Caco-2 (cell line): ENCODE measurements around the gene PCDHGA9. TPM values are rescaled to one million over a fixed set of nuclear protein-coding genes. Genes with fewer than 3 reads are reported as not detected.

ENCODE experiments used
- BruUV-seq: library from RNA; stranded (reverse); fragments of 400-500 nt; replicated peaks from 2 replicates; lab custom pipeline; 2021; lab: Mats Ljungman, UMichigan
- CTCF ChIA-PET: fragments of 300-600 bp; sonication (Branson Sonifier 250); formaldehyde crosslinking; loops from one replicate; lab custom pipeline; 2022; ENCODE audit warnings: antibody characterized with exemption; lab: Charles Lee
- POLR2A ChIA-PET: fragments of 300-600 bp; sonication (Branson Sonifier 250); formaldehyde crosslinking; loops from one replicate; lab custom pipeline; 2022; ENCODE audit warnings: antibody characterized with exemption; lab: Charles Lee
- DNase-seq, 2 experiments: peaks; one replicate each; pipeline versions ENCODE4 v3.0.0 to v3.0.0-alpha.2; 2020 to 2022
- H3K27me3 ChIP-seq: replicated peaks from 2 replicates; pipeline ENCODE4 v1.6.0; 2011; ENCODE audit warnings: low read length; ENCODE audit not compliant: control insufficient read depth, insufficient read depth
- H3K36me3 ChIP-seq: 2 replicates; pipeline ENCODE4 v1.5.1; 2011; ENCODE audit warnings: low read length; ENCODE audit not compliant: control insufficient read depth, insufficient read depth
- H3K4me1 ChIP-seq: fragments of 250-450 bp; sonication (Bioruptor Pico); 2 replicates; pipeline ENCODE4 v1.5.1; 2020; ENCODE audit warnings: mild to moderate bottlenecking
- H3K4me3 ChIP-seq: 2 replicates; pipeline ENCODE4 v1.5.1; 2011; ENCODE audit warnings: low read depth, mild to moderate bottlenecking, control low read depth, low read length
- H3K9me3 ChIP-seq: fragments of 250-450 bp; sonication (Bioruptor Pico); 2 replicates; pipeline ENCODE4 v1.5.1; 2020; ENCODE audit warnings: mild to moderate bottlenecking, moderate library complexity
- H3K27ac Mint-ChIP-seq: one replicate; pipeline ENCODE4 v1.8.0; 2022; ENCODE audit warnings: mixed read lengths; ENCODE audit not compliant: unreplicated experiment
- H3K27me3 Mint-ChIP-seq: one replicate; pipeline ENCODE4 v1.8.0; 2022; ENCODE audit warnings: mixed read lengths; ENCODE audit not compliant: insufficient read depth, unreplicated experiment
- H3K36me3 Mint-ChIP-seq: one replicate; pipeline ENCODE4 v1.8.0; 2022; ENCODE audit warnings: mild to moderate bottlenecking, mixed read lengths; ENCODE audit not compliant: insufficient read depth, unreplicated experiment
- H3K4me1 Mint-ChIP-seq: one replicate; pipeline ENCODE4 v1.8.0; 2022; ENCODE audit warnings: low read depth, mixed read lengths; ENCODE audit not compliant: unreplicated experiment
- H3K4me3 Mint-ChIP-seq: one replicate; pipeline ENCODE4 v1.8.0; 2022; ENCODE audit warnings: mild to moderate bottlenecking, moderate library complexity, mixed read lengths; ENCODE audit not compliant: unreplicated experiment
- H3K9me3 Mint-ChIP-seq: one replicate; pipeline ENCODE4 v1.8.0; 2022; ENCODE audit warnings: mixed read lengths; ENCODE audit not compliant: unreplicated experiment
- intact Hi-C: fragments of 100-400 bp; cut with micrococcal nuclease; formaldehyde crosslinking; loops from one replicate; pipeline ENCODE4 v1.10.0; 2022; ENCODE audit not compliant: unreplicated experiment
- total RNA-seq: library from RNA; stranded (reverse); gene quantifications from 2 replicates; pipeline ENCODE4 v1.2.3, GENCODE V29; 2022
- TF ChIP-seq, protein P1 (sequence below), 2 experiments: fragments of 200-600 bp in 1 of 2; IDR thresholded peaks; 1 replicate in 1 of 2; 2 replicates in 1 of 2; pipeline versions ENCODE4 v1.5.1 to v1.8.0; 2011 to 2022; ENCODE audit warnings: antibody characterized with exemption in 1 of 2, control low read depth in 1 of 2, inconsistent platforms in 1 of 2, low read depth in 1 of 2, low read length in 1 of 2, mild to moderate bottlenecking in 1 of 2, moderate library complexity in 1 of 2; ENCODE audit not compliant: insufficient read depth in 1 of 2, severe bottlenecking in 1 of 2, unreplicated experiment in 1 of 2

Gene PCDHGA9
- total RNA-seq, 1 experiment from 2014 or later: 2.8 TPM

DNA sequence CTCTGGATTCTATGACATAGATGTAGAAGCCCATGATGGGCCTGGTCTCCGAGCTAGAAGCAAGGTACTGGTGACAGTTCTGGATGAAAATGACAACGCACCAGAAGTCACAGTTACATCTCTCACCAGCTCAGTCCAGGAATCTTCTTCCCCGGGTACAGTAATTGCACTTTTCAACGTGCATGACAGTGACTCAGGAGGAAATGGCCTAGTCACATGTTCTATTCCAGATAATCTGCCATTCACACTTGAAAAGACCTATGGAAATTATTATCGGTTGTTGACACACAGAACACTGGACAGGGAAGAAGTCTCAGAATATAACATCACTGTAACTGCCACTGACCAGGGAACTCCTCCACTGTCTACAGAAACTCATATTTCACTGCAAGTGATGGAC is 46.4 kb upstream of the PCDHGA9 start:
- no peak overlapping the region for H3K4me3 ChIP-seq
- CTCF ChIA-PET: no interaction called here

DNA sequence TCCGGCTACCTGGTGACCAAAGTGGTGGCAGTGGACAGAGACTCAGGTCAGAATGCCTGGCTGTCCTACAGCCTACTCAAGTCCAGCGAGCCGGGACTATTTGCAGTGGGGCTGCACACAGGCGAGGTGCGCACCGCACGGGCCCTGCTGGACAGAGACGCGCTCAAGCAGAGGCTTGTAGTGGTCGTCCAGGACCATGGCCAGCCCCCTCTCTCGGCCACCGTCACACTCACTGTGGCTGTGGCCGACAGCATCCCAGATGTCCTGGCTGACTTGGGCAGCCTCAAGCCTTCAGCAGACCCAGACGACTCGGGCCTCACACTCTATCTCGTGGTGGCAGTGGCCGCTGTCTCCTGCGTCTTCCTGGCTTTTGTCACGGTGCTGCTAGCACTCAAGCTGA is 45.6 kb upstream of the PCDHGA9 start:
- H3K36me3 ChIP-seq: no peaks in the 10 kb centered on the region
- Mint-ChIP-seq H3K36me3 (no peaks in the 10 kb centered on the region), H3K9me3 (peaks cover 10% of the 10 kb centered on the region), H3K27ac (no peak overlapping the region), H3K4me1 (no peaks in the 10 kb centered on the region), H3K27me3 (no peaks in the 10 kb centered on the region), H3K4me3 (no peak overlapping the region)
- BruUV-seq: no TSS peak
- H3K4me3 ChIP-seq: no peak overlapping the region
- no peaks in the 10 kb centered on the region for H3K27me3 ChIP-seq
- CTCF ChIA-PET: no interaction called here
- no peaks in the 10 kb centered on the region; the same call in 1 of the 2 replicates for H3K9me3 ChIP-seq
- H3K4me1 ChIP-seq: no peaks in the 10 kb centered on the region
- POLR2A ChIA-PET: no interaction called here
- intact Hi-C loops: no loop called here
- DNase-seq: no peak
- TF ChIP-seq, protein P1, sequence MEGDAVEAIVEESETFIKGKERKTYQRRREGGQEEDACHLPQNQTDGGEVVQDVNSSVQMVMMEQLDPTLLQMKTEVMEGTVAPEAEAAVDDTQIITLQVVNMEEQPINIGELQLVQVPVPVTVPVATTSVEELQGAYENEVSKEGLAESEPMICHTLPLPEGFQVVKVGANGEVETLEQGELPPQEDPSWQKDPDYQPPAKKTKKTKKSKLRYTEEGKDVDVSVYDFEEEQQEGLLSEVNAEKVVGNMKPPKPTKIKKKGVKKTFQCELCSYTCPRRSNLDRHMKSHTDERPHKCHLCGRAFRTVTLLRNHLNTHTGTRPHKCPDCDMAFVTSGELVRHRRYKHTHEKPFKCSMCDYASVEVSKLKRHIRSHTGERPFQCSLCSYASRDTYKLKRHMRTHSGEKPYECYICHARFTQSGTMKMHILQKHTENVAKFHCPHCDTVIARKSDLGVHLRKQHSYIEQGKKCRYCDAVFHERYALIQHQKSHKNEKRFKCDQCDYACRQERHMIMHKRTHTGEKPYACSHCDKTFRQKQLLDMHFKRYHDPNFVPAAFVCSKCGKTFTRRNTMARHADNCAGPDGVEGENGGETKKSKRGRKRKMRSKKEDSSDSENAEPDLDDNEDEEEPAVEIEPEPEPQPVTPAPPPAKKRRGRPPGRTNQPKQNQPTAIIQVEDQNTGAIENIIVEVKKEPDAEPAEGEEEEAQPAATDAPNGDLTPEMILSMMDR (IDR thresholded peaks at IDR 0.05; ENCODE audit: insufficient read depth in 1 of 2, low read depth in 1 of 2, low read length in 1 of 2, severe bottlenecking in 1 of 2, unreplicated experiment in 1 of 2): no peak

More for the DNA sequence above, 46.4 kb upstream of the PCDHGA9 start:
- POLR2A ChIA-PET: no interaction called here
- peaks cover 10% of the 10 kb centered on the region for H3K9me3 Mint-ChIP-seq
- no peak overlapping the region for H3K4me3 Mint-ChIP-seq
- DNase-seq: no peak
- no peaks in the 10 kb centered on the region for H3K27me3 ChIP-seq
- no peaks in the 10 kb centered on the region for H3K36me3 ChIP-seq
- TF ChIP-seq, protein P1 (IDR thresholded peaks at IDR 0.05; ENCODE audit: insufficient read depth in 1 of 2, low read depth in 1 of 2, low read length in 1 of 2, severe bottlenecking in 1 of 2, unreplicated experiment in 1 of 2): no peak
- intact Hi-C loops: no loop called here
- no peaks in the 10 kb centered on the region for H3K36me3 Mint-ChIP-seq
- BruUV-seq: no TSS peak
- H3K4me1 Mint-ChIP-seq: no peaks in the 10 kb centered on the region
- no peaks in the 10 kb centered on the region; the same call in 1 of the 2 replicates for H3K9me3 ChIP-seq
- no peaks in the 10 kb centered on the region for H3K27me3 Mint-ChIP-seq
- no peak overlapping the region for H3K27ac Mint-ChIP-seq
- H3K4me1 ChIP-seq: no peaks in the 10 kb centered on the region

DNA sequence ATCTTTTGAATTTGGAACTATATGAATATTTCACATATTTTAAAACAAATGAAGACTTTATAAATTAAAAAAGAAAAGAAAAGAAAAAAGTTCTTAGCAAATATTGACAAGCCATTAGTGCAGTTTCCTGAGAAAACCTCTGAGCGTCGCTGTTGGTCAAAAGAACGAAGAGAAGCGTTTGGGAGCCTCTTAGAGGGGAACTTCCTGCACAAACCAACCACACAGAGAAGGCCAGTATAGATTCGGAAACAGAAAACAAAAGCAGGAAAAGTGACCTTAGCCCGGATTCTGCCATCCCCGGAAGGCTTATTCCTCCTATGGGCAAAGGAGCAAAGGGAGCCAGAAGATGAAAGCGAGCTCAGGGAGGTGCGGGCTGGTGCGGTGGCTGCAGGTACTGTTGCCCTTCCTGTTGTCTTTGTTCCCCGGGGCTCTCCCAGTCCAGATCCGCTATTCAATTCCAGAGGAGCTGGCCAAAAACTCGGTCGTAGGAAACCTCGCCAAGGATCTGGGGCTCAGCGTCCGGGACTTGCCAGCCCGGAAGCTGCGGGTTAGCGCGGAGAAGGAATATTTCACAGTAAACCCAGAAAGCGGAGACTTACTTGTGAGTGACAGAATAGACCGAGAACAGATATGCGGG is 42.7 kb upstream of the PCDHGA9 start, which contains the start of gene PCDHGB2:
Gene PCDHGB2 (plus strand): TSS at position 205 of the 637 bp plus-strand sequence. CDS start 142 bp downstream, at position 347.
- H3K36me3 ChIP-seq: no peaks in the 10 kb centered on the region
- H3K4me3 ChIP-seq: no peak within 1 kb of the TSS
- Mint-ChIP-seq H3K36me3 (no peaks in the 10 kb centered on the region), H3K27ac (peak within 1 kb of the TSS; percentile 31), H3K4me1 (no peaks in the 10 kb centered on the region), H3K4me3 (peak within 1 kb of the TSS; percentile 36), H3K9me3 (peaks cover 21% of the 10 kb centered on the region), H3K27me3 (no peaks in the 10 kb centered on the region)
- TSS peak; percentile 44 for BruUV-seq
- DNase-seq: peak in 1 of 2 experiments; percentile 15
- no peaks in the 10 kb centered on the region; the same call in 1 of the 2 replicates for H3K9me3 ChIP-seq
- intact Hi-C loops: loop anchor here (1.0 to 2.0 kb wide), 3 partner anchors 33 to 205 kb away; no protein-coding TSS in a partner anchor
- POLR2A ChIA-PET: no interaction called here
- H3K4me1 ChIP-seq: no peaks in the 10 kb centered on the region
- CTCF ChIA-PET: no interaction called here
- H3K27me3 ChIP-seq: no peaks in the 10 kb centered on the region
- TF ChIP-seq, protein P1 (IDR thresholded peaks at IDR 0.05; ENCODE audit: insufficient read depth in 1 of 2, low read depth in 1 of 2, low read length in 1 of 2, severe bottlenecking in 1 of 2, unreplicated experiment in 1 of 2): peak; percentile 40 to 47
